HCT116 (cell line): ENCODE measurements around the gene CENPV. TPM values are rescaled to one million over a fixed set of nuclear protein-coding genes. Genes with fewer than 3 reads are reported as not detected.
"Not testable (repeated sequence)": the region's sequence is repeated elsewhere in the genome, so short reads cannot be mapped to it uniquely, and the experiment has no call there.

Experiments used
- ATAC-seq: fragments of 200-7000 bp; cut with Tn5 transposase; 2 replicates; pipeline ENCODE4 v1.9.1; 2020; ENCODE audit warnings: mild to moderate bottlenecking, moderate library complexity
- BruUV-seq: library from RNA; stranded (reverse); fragments of 400-500 nt; replicated peaks from 2 replicates; lab custom pipeline; 2021; lab: Mats Ljungman, UMichigan
- CTCF ChIA-PET: fragments of 300-600 bp; sonication (Branson Sonifier 250); formaldehyde crosslinking; loops from one replicate; lab custom pipeline; 2021; ENCODE audit warnings: antibody characterized with exemption; lab: Charles Lee
- POLR2A ChIA-PET: fragments of 300-600, 350-600 bp; sonication (Branson Sonifier 250); formaldehyde crosslinking; loops from one replicate; lab custom pipeline; 2021; ENCODE audit warnings: antibody characterized with exemption; lab: Charles Lee
- RAD21 ChIA-PET, 2 experiments: fragments of 300-600 bp; sonication (Branson Sonifier 250); formaldehyde crosslinking; loops; one replicate each; lab custom pipeline; 2023; ENCODE audit warnings: low total read pairs in 2 of 2; ENCODE audit not compliant: uncharacterized antibody in 2 of 2, unreplicated experiment in 2 of 2, low non-redundant PET in 1 of 2; lab: Charles Lee
- DNase-seq: peaks from one replicate; pipeline ENCODE4 v3.0.0-alpha.2; 2010; ENCODE audit warnings: low read depth, low spot score
- H2AFZ ChIP-seq: fragments of 200-600 bp; shearing (Covaris generic), sonication (generic); 2 replicates; pipeline ENCODE4 v1.6.1; 2017; ENCODE audit warnings: low read depth, mixed run types, mixed read lengths, antibody characterized with exemption, low read length; ENCODE audit not compliant: poor library complexity, severe bottlenecking
- H3K27ac ChIP-seq: 2 replicates; pipeline ENCODE4 v1.5.1; 2012; ENCODE audit warnings: low read depth, low read length
- H3K27me3 ChIP-seq: fragments of 200-600 bp; sonication (generic); 2 replicates; pipeline ENCODE4 v1.6.1; 2016; ENCODE audit warnings: mixed run types, low read length, mixed read lengths; ENCODE audit not compliant: insufficient read depth
- H3K36me3 ChIP-seq, 2 experiments: fragments of 200-500 bp in 1 of 2; fragments of 200-600 bp in 1 of 2; sonication (Bioruptor generic) in 1 of 2; sonication (generic) in 1 of 2; 2 replicates each; pipeline versions ENCODE4 v1.5.1 to v1.6.1; 2014 to 2016; ENCODE audit warnings: low read length in 2 of 2, inconsistent platforms in 1 of 2, mixed read lengths in 1 of 2, mixed run types in 1 of 2; ENCODE audit not compliant: insufficient read depth in 2 of 2, control insufficient read depth in 1 of 2
- H3K4me1 ChIP-seq, 2 experiments: fragments of 200-600 bp in 1 of 2; sonication (generic) in 1 of 2; 2 replicates each; pipeline versions ENCODE4 v1.5.1 to v1.6.1; 2012 to 2017; ENCODE audit warnings: low read length in 2 of 2, inconsistent platforms in 1 of 2, mild to moderate bottlenecking in 1 of 2, mixed read lengths in 1 of 2, mixed run types in 1 of 2, moderate library complexity in 1 of 2; ENCODE audit not compliant: insufficient read depth in 2 of 2, control insufficient read depth in 1 of 2
- H3K4me2 ChIP-seq: fragments of 200-600 bp; sonication (generic); 2 replicates; pipeline ENCODE4 v1.6.1; 2017; ENCODE audit warnings: mixed run types, low read length, mixed read lengths
- H3K4me3 ChIP-seq, 2 experiments: fragments of 200-600 bp in 1 of 2; sonication (generic) in 1 of 2; replicated peaks in 1 of 2; 2 replicates each; pipeline ENCODE4 v1.5.1; 2011 to 2016; ENCODE audit warnings: low read length in 2 of 2, control low read depth in 1 of 2, low read depth in 1 of 2, mild to moderate bottlenecking in 1 of 2, mixed read lengths in 1 of 2, mixed run types in 1 of 2
- H3K79me2 ChIP-seq: fragments of 200-600 bp; sonication (generic); 2 replicates; pipeline ENCODE4 v1.6.1; 2017; ENCODE audit warnings: mild to moderate bottlenecking, mixed run types, low read length, moderate library complexity, mixed read lengths; ENCODE audit not compliant: insufficient read depth
- H3K9ac ChIP-seq: fragments of 200-600 bp; sonication (generic); 2 replicates; pipeline ENCODE4 v1.6.1; 2016; ENCODE audit warnings: low read length, mixed read lengths
- H3K9me2 ChIP-seq: fragments of 200-600 bp; sonication (generic), shearing (Covaris generic); 2 replicates; pipeline ENCODE4 v1.6.1; 2017; ENCODE audit warnings: mixed run types, mild to moderate bottlenecking, moderate library complexity; ENCODE audit not compliant: insufficient read depth
- H3K9me3 ChIP-seq, 2 experiments: fragments of 200-500 bp in 1 of 2; fragments of 200-600 bp in 1 of 2; sonication (Bioruptor generic) in 1 of 2; sonication (generic) in 1 of 2; 2 replicates each; pipeline ENCODE4 v1.6.1; 2014 to 2017; ENCODE audit warnings: low read length in 2 of 2, mixed read lengths in 2 of 2, inconsistent platforms in 1 of 2, low read depth in 1 of 2, mild to moderate bottlenecking in 1 of 2, mixed run types in 1 of 2, moderate library complexity in 1 of 2; ENCODE audit not compliant: control insufficient read depth in 1 of 2, insufficient read depth in 1 of 2
- H4K20me1 ChIP-seq: fragments of 200-600 bp; sonication (generic), shearing (Covaris generic); 2 replicates; pipeline ENCODE4 v1.6.1; 2017; ENCODE audit warnings: mixed run types, mild to moderate bottlenecking, moderate library complexity; ENCODE audit not compliant: insufficient read depth
- ATF3 ChIP-seq: IDR thresholded peaks from 2 replicates; pipeline ENCODE4 v1.6.1; 2012
- CEBPB ChIP-seq: IDR thresholded peaks from 2 replicates; pipeline ENCODE4 v1.6.1; 2012; ENCODE audit warnings: low read depth
- CTCF ChIP-seq, 3 experiments: fragments of 200-600 bp in 1 of 3; sonication (generic) in 1 of 3; IDR thresholded peaks in 2 of 3; conservative IDR thresholded peaks in 1 of 3; 2 replicates each; pipeline ENCODE4 v1.5.1; 2012 to 2017; ENCODE audit warnings: low read depth in 2 of 3, low read length in 2 of 3, antibody characterized with exemption in 1 of 3, borderline replicate concordance in 1 of 3, control low read depth in 1 of 3, mild to moderate bottlenecking in 1 of 3, mixed read lengths in 1 of 3, mixed run types in 1 of 3, moderate library complexity in 1 of 3; ENCODE audit not compliant: insufficient read depth in 1 of 3
- JUND ChIP-seq: IDR thresholded peaks from 2 replicates; pipeline ENCODE4 v1.6.1; 2012
- TCF7L2 ChIP-seq: IDR thresholded peaks from 2 replicates; pipeline ENCODE4 v1.7.0; 2011; ENCODE audit warnings: borderline replicate concordance, inconsistent platforms; ENCODE audit not compliant: insufficient read depth, insufficient read length; ENCODE audit errors: extremely low read depth
- intact Hi-C: fragments of 100-400 bp; cut with micrococcal nuclease; formaldehyde crosslinking; loops from 2 replicates; pipeline ENCODE4 v1.10.0; 2022
- total RNA-seq: library from RNA; stranded (reverse); gene quantifications from one replicate; pipeline ENCODE4 v1.2.1, GENCODE V29; 2021; ENCODE audit not compliant: unreplicated experiment

CENPV gene
- total RNA-seq, 1 experiment from 2014 or later = 84.7 TPM

GRCh38 chr17:16313139-16314090 is 39.9 kb downstream of the CENPV start:
- RAD21 ChIA-PET = interaction anchor here in 1 of 2 experiments (0.5 kb wide), 1 partner anchor 21 kb away, joined by 6 read pairs; no protein-coding TSS in a partner anchor
- POLR2A ChIA-PET = no interaction called here
- no peaks in the 10 kb centered on the region for H3K79me2 ChIP-seq
- CTCF ChIA-PET = no interaction called here
- no peaks in the 10 kb centered on the region for H3K36me3 ChIP-seq
- no peak for DNase-seq
- no peaks in the 10 kb centered on the region for H3K9me2 ChIP-seq
- no peak for ATAC-seq
- H4K20me1 ChIP-seq = no peaks in the 10 kb centered on the region
- no peak overlapping the region for H2AFZ ChIP-seq
- no peaks in the 10 kb centered on the region for H3K4me1 ChIP-seq
- H3K27ac ChIP-seq = no peak overlapping the region
- TF ChIP-seq TCF7L2 (no peak), CTCF (IDR thresholded peaks at IDR 0.05 in 2 of 3, conservative IDR thresholded peaks at IDR 0.05 in 1 of 3; ENCODE audit: borderline replicate concordance in 1 of 3, insufficient read depth in 1 of 3, low read depth in 2 of 3, low read length in 2 of 3) (no peak), ATF3 (no peak), CEBPB (no peak), JUND (no peak)
- H3K9me3 ChIP-seq = no peaks in the 10 kb centered on the region
- H3K27me3 ChIP-seq = no peaks in the 10 kb centered on the region
- BruUV-seq = no TSS peak
- H3K9ac ChIP-seq = no peak overlapping the region
- intact Hi-C loops = no loop called here
- H3K4me2 ChIP-seq = no peak overlapping the region
- H3K4me3 ChIP-seq = no peak overlapping the region

- BruUV-seq, H4K20me1 ChIP-seq, RAD21 ChIA-PET, H3K4me2 ChIP-seq, H3K9me3 ChIP-seq, ATAC-seq, H3K9me2 ChIP-seq, CTCF ChIA-PET, POLR2A ChIA-PET, H3K27ac ChIP-seq, H3K27me3 ChIP-seq, DNase-seq, H3K36me3 ChIP-seq, H3K9ac ChIP-seq, H3K4me3 ChIP-seq, H3K79me2 ChIP-seq, H2AFZ ChIP-seq, intact Hi-C loops, H3K4me1 ChIP-seq: not testable (repeated sequence)
Measured at GRCh38 chr17:16312061-16312460, 41.2 kb downstream of the CENPV start.
